Measurements from ENCODE around the gene HCAR3.
"Not testable (repeated sequence)": the region's sequence is repeated elsewhere in the genome, so short reads cannot be mapped to it uniquely, and the experiment has no call there.

The HCAR3 gene

DNA sequence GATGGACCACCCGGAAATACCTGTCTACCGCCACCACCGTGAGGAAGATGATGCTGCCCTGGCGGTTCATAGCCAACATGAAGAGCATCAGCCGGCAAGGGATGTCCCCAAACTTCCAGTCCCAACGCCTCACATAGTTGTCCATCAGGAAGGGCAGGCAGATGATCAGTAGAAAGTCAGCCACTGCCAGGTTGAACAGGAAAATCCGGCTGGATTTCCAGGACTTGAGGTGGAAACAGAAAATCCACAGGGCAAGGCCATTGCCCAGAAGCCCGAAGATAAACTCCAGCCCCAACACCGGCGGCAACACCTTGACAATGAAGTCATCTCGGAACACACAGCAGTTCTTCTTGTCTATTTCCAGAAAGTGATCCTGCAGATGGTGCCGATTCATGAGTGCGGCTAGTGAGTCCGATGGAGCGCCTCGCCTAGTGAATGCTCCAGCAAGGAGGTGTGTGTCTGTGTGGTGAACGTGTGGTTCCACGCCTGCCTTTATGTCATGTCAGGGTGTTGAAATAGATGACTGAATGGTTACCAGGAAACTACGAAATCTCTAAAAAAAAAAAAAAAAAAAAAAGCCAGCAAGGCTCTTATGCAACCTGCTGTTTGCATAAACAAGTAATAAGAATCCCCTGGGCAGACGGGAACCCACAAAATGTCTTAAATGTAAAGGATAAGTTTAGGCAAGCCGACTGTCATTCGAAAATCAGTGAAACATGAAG lies 13.6 kb downstream of the HCAR3 start, which contains the start of gene HCAR2:
Gene HCAR2 (minus strand): TSS at position 468 of the 722 bp plus-strand sequence. CDS start 74 bp downstream, at position 394.
- not testable (repeated sequence) for H3K4me3 Mint-ChIP-seq; H3K27ac Mint-ChIP-seq; DNase-seq; H3K4me1 Mint-ChIP-seq; ATAC-seq (replicated peaks); H3K9me3 Mint-ChIP-seq; H3K36me3 Mint-ChIP-seq; H3K27me3 Mint-ChIP-seq

DNA sequence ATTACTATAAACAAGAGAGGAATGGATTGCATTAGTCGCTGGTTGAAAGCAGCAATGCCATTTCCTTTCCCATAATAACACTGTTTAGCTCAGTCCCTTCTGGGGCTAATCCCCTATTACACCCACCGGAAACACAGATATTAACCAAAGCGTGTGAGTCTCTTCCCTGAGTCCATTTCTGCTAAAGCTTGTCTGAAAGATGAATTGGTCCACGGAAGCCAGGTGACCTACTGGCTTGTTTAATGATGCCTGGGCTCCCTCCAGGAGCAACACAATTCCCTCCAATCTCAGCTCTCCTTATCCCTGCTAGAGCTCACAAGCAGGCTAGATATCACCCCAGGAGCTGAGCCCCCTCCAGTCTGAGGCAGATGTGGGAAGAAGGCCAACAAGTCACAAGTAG lies 15.1 kb downstream of the HCAR3 start:
- H3K4me1 Mint-ChIP-seq; H3K36me3 Mint-ChIP-seq; DNase-seq; ATAC-seq (replicated peaks); H3K4me3 Mint-ChIP-seq; H3K27ac Mint-ChIP-seq; H3K9me3 Mint-ChIP-seq; H3K27me3 Mint-ChIP-seq: not testable (repeated sequence)

DNA sequence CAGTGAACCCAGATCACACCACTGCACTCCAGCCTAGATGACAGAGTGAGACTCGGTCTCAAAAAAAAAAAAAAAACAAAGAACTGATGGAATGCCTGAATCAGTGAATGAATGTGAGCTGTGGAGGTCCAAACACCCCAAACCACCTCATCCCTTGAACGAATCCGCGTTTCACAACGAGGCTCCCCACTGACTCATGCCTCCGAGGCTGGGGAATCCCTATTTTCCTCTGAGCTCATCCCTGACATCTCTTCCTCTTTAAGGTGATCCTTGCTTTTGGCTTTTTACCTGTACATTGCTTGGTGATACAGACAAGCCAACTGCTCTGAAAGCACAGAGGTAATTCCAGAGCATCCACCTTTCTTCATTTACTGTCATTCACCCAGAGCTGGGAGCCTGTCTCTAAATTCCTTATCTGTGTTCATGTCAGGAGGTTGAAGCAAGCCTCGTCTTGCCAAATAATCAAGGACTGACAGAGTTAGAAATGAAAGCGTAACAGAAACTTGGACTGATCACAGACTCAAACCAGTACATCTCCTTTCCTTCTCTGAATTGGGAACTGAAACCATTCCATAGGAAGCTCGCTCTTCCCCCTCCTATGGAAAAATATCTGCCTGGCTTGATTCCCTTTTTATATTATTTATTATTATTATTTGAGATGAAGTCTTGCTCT lies 16.4 kb downstream of the HCAR3 start:
- ATAC-seq (replicated peaks); DNase-seq; H3K4me3 Mint-ChIP-seq; H3K36me3 Mint-ChIP-seq; H3K9me3 Mint-ChIP-seq; H3K27me3 Mint-ChIP-seq; H3K4me1 Mint-ChIP-seq; H3K27ac Mint-ChIP-seq: not testable (repeated sequence)

DNA sequence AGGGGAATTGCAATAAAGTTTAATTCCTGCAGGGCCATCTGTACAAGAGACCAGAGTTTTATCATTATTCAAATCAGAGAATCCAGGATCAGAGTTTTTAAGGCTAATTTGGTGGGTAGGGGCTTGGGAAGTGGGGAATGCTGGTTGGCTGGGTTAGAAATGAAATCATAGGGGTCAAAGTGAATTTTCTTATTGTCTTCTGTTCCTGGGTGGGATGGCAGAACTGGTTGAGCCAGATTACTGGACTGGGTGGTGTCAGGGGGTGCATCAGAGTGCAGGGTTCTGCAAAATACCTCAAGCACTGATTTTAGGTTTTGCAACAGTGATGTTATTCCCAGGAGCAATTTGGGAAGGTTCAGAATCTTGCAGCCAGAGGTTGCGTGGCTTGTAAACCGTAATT lies 19.7 kb downstream of the HCAR3 start:
- peak overlapping the region; percentile 65 for H3K27ac Mint-ChIP-seq
- ATAC-seq (replicated peaks); H3K4me3 Mint-ChIP-seq; H3K4me1 Mint-ChIP-seq; H3K36me3 Mint-ChIP-seq; H3K9me3 Mint-ChIP-seq; DNase-seq; H3K27me3 Mint-ChIP-seq: not testable (repeated sequence)

DNA sequence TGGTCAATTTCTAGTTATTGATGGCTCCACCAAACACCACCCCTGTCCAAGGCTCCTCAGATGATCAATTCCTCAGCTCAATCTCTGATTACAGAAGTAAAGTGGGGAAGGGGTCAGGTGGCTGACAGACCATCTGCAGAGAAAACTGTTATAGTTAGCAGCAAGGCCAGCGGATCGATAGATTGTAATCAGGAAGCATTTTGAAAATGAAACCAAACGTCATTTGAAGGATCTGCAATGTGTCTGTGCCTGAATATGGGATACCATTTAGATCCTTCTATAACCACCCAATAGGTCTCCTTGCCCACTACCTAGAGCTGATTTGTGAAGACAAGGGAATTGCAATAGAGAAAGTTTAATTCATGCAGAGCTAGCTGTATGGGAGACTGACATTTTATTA lies 25.0 kb downstream of the HCAR3 start:
- Mint-ChIP-seq H3K27me3 (no peaks in the 10 kb centered on the region), H3K4me3 (no peak overlapping the region), H3K27ac (no peak overlapping the region), H3K9me3 (no peaks in the 10 kb centered on the region), H3K36me3 (no peaks in the 10 kb centered on the region), H3K4me1 (peaks cover 0 to 4% of the 10 kb centered on the region in 2 donors)
- no peak for ATAC-seq (replicated peaks)
- no peak for DNase-seq

DNA sequence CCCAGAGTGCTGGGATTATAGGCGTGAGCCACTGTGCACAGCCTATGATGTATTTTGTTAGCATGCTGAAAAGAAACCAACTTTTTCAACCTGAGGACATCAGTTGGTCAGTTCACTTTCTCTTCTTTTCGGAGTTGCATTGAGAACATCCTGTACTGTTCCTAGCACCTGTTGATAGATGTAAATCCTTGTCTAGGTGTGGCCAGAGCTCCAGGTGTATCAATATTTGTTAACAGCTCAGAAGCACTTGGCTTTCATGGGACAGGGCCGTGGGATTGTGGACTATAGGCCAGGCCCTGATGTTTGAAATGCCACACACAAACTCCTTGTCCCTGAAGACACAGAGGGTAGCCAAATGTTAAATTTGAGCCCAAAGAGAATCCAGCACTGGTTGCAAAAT lies 28.3 kb downstream of the HCAR3 start:
- Mint-ChIP-seq H3K9me3 (no peaks in the 10 kb centered on the region), H3K4me3 (no peak overlapping the region), H3K27ac (no peak overlapping the region), H3K4me1 (peaks cover 0 to 4% of the 10 kb centered on the region in 2 donors), H3K36me3 (no peaks in the 10 kb centered on the region), H3K27me3 (no peaks in the 10 kb centered on the region)
- no peak for ATAC-seq (replicated peaks)
- no peak for DNase-seq

DNA sequence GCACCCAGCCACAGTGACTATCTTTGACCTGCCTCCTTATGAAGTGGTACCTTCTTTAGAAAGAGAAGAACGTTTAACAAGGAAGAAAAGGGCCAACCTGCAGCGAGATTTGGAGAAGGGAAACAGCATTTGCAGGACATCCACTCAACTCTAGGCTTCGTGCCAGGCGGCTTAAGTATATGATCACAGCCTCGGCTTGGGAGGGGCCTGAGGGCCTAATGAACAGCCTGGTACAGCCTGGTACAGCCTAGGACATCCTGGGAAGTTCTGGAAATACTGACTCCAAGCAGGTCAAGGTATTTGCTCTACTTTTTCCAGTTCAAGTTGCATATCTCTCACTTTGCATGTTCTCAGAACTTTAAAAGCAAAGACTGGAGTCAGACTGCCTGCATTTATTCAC lies 29.5 kb downstream of the HCAR3 start:
- peaks cover 0 to 4% of the 10 kb centered on the region in 2 donors for H3K4me1 Mint-ChIP-seq
- no peaks in the 10 kb centered on the region for H3K36me3 Mint-ChIP-seq
- H3K4me3 Mint-ChIP-seq = no peak overlapping the region
- ATAC-seq (replicated peaks) = no peak
- no peak for DNase-seq
- H3K27ac Mint-ChIP-seq = no peak overlapping the region
- H3K9me3 Mint-ChIP-seq = no peaks in the 10 kb centered on the region
- no peaks in the 10 kb centered on the region for H3K27me3 Mint-ChIP-seq

DNA sequence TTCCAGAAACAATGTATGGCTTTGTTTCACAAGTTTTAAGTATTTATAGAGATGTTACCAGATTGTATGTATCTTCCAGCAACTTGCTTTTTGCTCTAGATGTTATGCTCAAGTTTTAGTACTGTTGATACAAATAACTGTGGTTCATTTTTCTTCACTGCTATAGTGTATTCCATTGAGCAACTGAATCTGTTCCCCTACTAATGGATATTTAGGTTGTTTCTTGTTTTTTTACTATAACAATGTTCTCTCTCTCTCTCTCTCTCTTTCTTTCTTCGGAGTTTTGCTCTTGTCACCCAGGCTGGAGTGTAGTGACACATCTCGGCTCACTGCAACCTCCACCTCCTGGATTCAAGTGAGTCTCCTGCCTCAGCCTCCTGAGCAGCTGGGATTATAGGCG lies 30.1 kb downstream of the HCAR3 start:
- H3K4me3 Mint-ChIP-seq = no peak overlapping the region
- peaks cover 0 to 2% of the 10 kb centered on the region in 2 donors for H3K4me1 Mint-ChIP-seq
- H3K27me3 Mint-ChIP-seq = no peaks in the 10 kb centered on the region
- no peaks in the 10 kb centered on the region for H3K36me3 Mint-ChIP-seq
- no peaks in the 10 kb centered on the region for H3K9me3 Mint-ChIP-seq
- H3K27ac Mint-ChIP-seq = no peak overlapping the region
- DNase-seq (no peak), ATAC-seq (replicated peaks) (no peak)

DNA sequence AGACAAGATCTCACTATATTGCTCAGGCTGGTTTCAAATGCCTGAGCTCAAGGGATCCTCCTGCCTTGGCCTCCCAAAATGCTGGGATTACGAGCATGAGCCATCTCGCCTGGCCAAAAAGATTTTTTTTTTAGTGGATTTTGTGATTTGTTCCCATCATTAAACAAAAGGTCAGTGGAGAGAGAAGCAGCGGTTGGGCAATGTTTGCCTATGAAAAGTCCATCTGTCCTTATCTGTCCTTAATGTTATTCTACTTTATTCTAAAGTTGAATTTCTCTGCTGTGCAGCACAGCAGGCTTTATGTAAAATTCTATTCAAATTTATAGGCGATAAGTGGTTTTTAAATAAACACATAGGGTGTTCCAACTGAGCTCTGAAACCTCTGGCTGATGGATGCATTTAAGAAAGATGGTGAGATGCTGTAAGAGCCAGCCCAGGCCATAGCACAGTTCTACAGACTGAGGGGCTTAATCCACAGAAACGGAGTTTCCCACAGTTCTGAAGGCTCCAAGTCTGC lies 32.3 kb downstream of the HCAR3 start:
- Mint-ChIP-seq H3K36me3 (no peaks in the 10 kb centered on the region), H3K27me3 (no peaks in the 10 kb centered on the region), H3K27ac (no peak overlapping the region), H3K9me3 (no peaks in the 10 kb centered on the region), H3K4me3 (no peak overlapping the region), H3K4me1 (no peaks in the 10 kb centered on the region)
- DNase-seq = no peak
- no peak for ATAC-seq (replicated peaks)

DNA sequence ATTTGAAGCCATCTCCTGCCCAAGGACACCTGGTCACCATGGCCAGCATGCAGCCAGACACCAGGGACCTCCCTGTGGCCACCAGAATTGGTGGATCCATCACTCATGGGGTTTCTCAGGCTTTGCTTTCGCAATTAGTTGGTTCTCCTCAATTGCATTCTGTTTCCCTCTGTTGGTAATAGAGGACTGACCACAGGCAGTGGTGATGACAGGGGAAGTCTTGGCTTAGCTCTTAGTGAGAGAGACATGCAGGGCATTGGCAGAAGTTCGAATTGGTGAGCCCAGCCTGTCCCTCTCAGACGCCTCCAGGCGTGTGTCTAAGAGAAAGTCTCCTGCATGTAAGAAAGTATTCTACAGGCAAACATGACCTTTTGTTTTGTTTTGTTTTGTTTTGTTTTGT lies 34.8 kb downstream of the HCAR3 start:
- no peak overlapping the region for H3K27ac Mint-ChIP-seq
- H3K4me3 Mint-ChIP-seq = no peak overlapping the region
- no peaks in the 10 kb centered on the region for H3K4me1 Mint-ChIP-seq
- DNase-seq = no peak
- ATAC-seq (replicated peaks) = no peak
- H3K27me3 Mint-ChIP-seq = peaks cover 0 to 4% of the 10 kb centered on the region in 2 donors
- no peaks in the 10 kb centered on the region for H3K36me3 Mint-ChIP-seq
- no peaks in the 10 kb centered on the region for H3K9me3 Mint-ChIP-seq

DNA sequence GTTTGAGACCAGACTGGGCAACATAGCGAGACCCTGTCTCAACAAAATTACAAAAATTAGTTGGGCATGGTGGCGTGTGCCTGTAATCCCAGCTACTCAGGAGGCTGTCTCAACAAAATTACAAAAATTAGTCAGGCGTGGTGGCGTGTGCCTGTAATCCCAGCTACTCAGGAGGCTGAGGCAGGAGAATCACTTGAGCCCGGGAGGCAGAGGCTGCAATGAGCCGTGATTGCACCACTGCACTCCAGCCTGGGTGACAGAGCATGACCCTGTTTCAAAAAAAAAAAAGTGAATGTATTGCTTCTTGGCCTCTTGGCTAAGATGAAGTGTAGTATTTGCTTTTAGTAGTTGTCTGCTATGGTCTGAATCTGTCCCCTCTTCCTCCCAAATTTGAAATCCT lies 35.6 kb downstream of the HCAR3 start:
- H3K9me3 Mint-ChIP-seq; H3K27me3 Mint-ChIP-seq; H3K4me3 Mint-ChIP-seq; ATAC-seq (replicated peaks); H3K4me1 Mint-ChIP-seq; DNase-seq; H3K36me3 Mint-ChIP-seq; H3K27ac Mint-ChIP-seq: not testable (repeated sequence)

DNA sequence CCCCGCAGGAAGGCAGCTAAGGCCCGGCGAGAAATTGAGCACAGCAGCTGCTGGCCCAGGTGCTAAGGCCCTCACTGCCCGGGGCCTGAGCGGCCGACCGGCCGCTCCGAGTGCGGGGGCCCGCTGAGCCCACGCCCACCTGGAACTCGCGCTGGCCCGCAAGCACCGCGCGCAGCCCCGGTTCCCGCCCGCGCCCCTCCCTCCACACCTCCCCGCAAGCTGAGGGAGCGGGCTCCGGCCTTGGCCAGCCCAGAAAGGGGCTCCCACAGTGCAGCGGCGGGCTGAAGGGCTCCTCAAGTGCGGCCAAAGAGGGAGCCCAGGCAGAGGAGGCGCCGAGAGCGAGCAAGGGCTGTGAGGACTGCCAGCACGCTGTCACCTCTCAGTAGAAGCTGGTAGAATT lies 39.8 kb downstream of the HCAR3 start:
- DNase-seq, H3K36me3 Mint-ChIP-seq: not testable (repeated sequence)

DNA sequence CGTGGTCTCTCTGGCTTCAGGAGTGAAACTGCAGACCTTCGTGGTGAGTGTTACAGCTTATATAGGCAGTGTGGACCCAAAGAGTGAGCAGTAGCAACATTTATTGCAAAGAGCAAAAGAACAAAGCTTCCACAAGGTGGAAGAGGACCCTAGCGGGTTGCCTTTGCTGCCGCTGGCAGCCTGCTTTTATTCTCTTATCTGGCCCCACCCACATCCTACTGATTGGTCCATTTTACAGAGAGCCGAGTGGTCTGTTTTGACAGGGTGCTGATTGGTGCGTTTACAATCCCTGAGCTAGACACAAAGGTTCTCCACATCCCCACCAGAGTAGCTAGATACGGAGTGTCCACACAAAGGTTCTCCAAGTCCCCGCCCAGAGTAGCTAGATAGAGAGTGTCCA lies 40.6 kb downstream of the HCAR3 start:
- H3K4me1 Mint-ChIP-seq; H3K4me3 Mint-ChIP-seq; H3K27ac Mint-ChIP-seq; H3K27me3 Mint-ChIP-seq; H3K9me3 Mint-ChIP-seq; ATAC-seq (replicated peaks); DNase-seq; H3K36me3 Mint-ChIP-seq: not testable (repeated sequence)

More for the DNA sequence above, 39.8 kb downstream of the HCAR3 start:
- H3K4me3 Mint-ChIP-seq; ATAC-seq (replicated peaks); H3K27ac Mint-ChIP-seq; H3K27me3 Mint-ChIP-seq; H3K9me3 Mint-ChIP-seq; H3K4me1 Mint-ChIP-seq: not testable (repeated sequence)

DNA sequence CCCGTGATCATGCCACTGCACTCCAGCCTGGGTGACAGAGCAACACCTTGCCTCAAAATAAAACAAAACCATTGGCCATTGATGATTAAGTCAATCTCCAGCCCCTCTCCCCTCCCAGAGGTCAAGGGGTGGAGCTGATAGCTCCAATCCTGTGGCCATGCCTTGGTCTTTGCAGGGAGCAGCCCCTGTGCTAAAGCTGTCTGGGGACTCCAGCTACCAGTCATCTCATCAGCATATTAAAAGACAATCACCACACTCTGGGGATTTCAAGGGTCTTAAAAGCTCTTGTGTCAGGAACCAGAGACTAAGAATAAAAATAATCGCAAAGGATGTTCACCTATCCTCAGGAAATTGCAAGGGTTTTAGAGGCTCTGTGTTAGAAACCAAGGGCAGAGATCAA lies 44.1 kb downstream of the HCAR3 start:
- Mint-ChIP-seq H3K4me1 (peaks cover 0 to 6% of the 10 kb centered on the region in 2 donors), H3K27me3 (peaks cover 0 to 4% of the 10 kb centered on the region in 2 donors), H3K9me3 (peaks cover 0 to 4% of the 10 kb centered on the region in 2 donors), H3K36me3 (no peaks in the 10 kb centered on the region), H3K4me3 (no peak overlapping the region), H3K27ac (no peak overlapping the region)
- ATAC-seq (replicated peaks) (no peak), DNase-seq (no peak)

DNA sequence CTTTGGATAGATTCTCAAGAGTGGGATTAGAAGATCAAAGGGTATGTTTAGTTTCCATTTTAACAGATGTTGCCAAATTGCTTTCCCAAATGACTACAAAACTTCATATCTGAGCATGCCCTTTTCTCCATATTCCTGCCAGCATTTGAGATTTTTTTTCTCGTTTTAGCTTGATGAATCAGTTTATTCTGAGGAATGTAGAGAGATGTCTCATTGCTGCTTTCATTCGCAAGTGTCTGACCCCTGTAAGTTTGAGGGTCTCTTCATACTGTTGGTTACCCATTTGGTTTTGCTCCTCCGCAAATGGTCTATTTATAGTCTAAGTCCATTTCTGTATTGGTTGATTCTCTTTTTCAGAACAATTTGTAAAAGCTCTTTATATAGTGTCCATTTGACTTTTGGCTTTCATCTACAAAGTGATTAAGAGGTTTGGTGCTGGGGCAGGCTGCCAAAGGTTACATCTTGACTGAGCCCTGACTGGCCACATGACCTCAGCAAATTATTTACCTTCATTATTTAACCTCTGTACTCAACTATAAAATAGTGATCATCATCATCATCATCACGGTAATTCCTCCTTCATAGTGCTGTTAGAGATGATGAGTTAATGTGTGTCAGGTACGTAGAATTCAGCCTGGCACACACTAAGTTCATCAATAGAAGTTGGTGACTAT lies 47.1 kb downstream of the HCAR3 start:
- H3K4me3 Mint-ChIP-seq = no peak overlapping the region

More for the DNA sequence above, 47.1 kb downstream of the HCAR3 start:
- H3K36me3 Mint-ChIP-seq = no peaks in the 10 kb centered on the region
- peaks cover 0 to 6% of the 10 kb centered on the region in 2 donors for H3K4me1 Mint-ChIP-seq
- no peaks in the 10 kb centered on the region for H3K27me3 Mint-ChIP-seq
- H3K27ac Mint-ChIP-seq = no peak overlapping the region
- no peak for DNase-seq
- peaks cover 0 to 4% of the 10 kb centered on the region in 2 donors for H3K9me3 Mint-ChIP-seq
- ATAC-seq (replicated peaks) = no peak

Data from stimulated activated naive B cell treated with anti-CD40 and anti-IgM and Interleukin-4, amounts not matched to agents 10 μg/mL and 1 μg/mL and 100 μg/mL, for 72 hours (primary cell).